Germinal center (tissue), 1 donor: ENCODE results near the gene PTPRD.

ENCODE experiments used
- DNase-seq: peaks from one replicate; pipeline ENCODE4 v3.0.0; 2012; ENCODE audit warnings: mixed read lengths, low spot score

PTPRD gene

GRCh38 chr9:9612270-9612669 lies 1000.5 kb downstream of the PTPRD start:
- DNase-seq, result peak; percentile 34

- no peak for DNase-seq
Measured at GRCh38 chr9:9605681-9606080, 1007.1 kb downstream of the PTPRD start.

GRCh38 chr9:9603345-9603744 lies 1009.5 kb downstream of the PTPRD start:
- no peak for DNase-seq

- no peak for DNase-seq
Measured at GRCh38 chr9:9598723-9599122, 1014.1 kb downstream of the PTPRD start.

- DNase-seq, result no peak
Measured at GRCh38 chr9:9592104-9592503, 1020.7 kb downstream of the PTPRD start.

- DNase-seq, result no peak
Measured at GRCh38 chr9:9585920-9586319, 1026.9 kb downstream of the PTPRD start.

GRCh38 chr9:9574080-9574479 lies 1038.7 kb downstream of the PTPRD start:
- no peak for DNase-seq

- no peak for DNase-seq
Measured at GRCh38 chr9:9565700-9566099, 1047.1 kb downstream of the PTPRD start.

GRCh38 chr9:9563817-9564216 lies 1049.0 kb downstream of the PTPRD start:
- DNase-seq, result no peak

- DNase-seq, result no peak
Measured at GRCh38 chr9:9560382-9561035, 1052.3 kb downstream of the PTPRD start.

GRCh38 chr9:9558907-9559306 lies 1053.9 kb downstream of the PTPRD start:
- no peak for DNase-seq

- no peak for DNase-seq
Measured at GRCh38 chr9:9557804-9558334, 1054.9 kb downstream of the PTPRD start.

GRCh38 chr9:9556865-9557803 lies 1055.7 kb downstream of the PTPRD start:
- DNase-seq, result no peak

GRCh38 chr9:9552665-9553064 lies 1060.1 kb downstream of the PTPRD start:
- no peak for DNase-seq

- DNase-seq, result no peak
Measured at GRCh38 chr9:9538766-9539165, 1074.0 kb downstream of the PTPRD start.

GRCh38 chr9:9538356-9538755 lies 1074.4 kb downstream of the PTPRD start:
- DNase-seq, result no peak

GRCh38 chr9:9536523-9536922 lies 1076.3 kb downstream of the PTPRD start:
- no peak for DNase-seq

GRCh38 chr9:9523476-9524139 lies 1089.2 kb downstream of the PTPRD start:
- no peak for DNase-seq

- DNase-seq, result no peak
Measured at GRCh38 chr9:9522406-9522805, 1090.4 kb downstream of the PTPRD start.

GRCh38 chr9:9521033-9521779 lies 1091.6 kb downstream of the PTPRD start:
- no peak for DNase-seq

- DNase-seq, result no peak
Measured at GRCh38 chr9:9504869-9505268, 1107.9 kb downstream of the PTPRD start.

- no peak for DNase-seq
Measured at GRCh38 chr9:9499546-9499945, 1113.3 kb downstream of the PTPRD start.
